ENCODE data around the gene CDKL1.

- TF ChIP-seq CTCF (conservative IDR thresholded peaks at IDR 0.05) = no peak
- TF ChIP-seq EZH2 (IDR thresholded peaks at IDR 0.05; ENCODE audit: low read depth) = no peak
These were observed 57.4 kb downstream of the CDKL1 start for GRCh38 chr14:50339178-50339804.
